HG03025 (cell line): Measurements from ENCODE around the gene ZSWIM2.
"Not testable (repeated sequence)": the region's sequence is repeated elsewhere in the genome, so short reads cannot be mapped to it uniquely, and the experiment has no call there.

Experiments
- ATAC-seq: cut with Tn5 transposase; IDR thresholded peaks from one replicate; pipeline ENCODE4 v1.9.1; 2021; ENCODE audit warnings: mild to moderate bottlenecking, moderate library complexity; ENCODE audit not compliant: unreplicated experiment, low FRiP score

ZSWIM2 gene

DNA sequence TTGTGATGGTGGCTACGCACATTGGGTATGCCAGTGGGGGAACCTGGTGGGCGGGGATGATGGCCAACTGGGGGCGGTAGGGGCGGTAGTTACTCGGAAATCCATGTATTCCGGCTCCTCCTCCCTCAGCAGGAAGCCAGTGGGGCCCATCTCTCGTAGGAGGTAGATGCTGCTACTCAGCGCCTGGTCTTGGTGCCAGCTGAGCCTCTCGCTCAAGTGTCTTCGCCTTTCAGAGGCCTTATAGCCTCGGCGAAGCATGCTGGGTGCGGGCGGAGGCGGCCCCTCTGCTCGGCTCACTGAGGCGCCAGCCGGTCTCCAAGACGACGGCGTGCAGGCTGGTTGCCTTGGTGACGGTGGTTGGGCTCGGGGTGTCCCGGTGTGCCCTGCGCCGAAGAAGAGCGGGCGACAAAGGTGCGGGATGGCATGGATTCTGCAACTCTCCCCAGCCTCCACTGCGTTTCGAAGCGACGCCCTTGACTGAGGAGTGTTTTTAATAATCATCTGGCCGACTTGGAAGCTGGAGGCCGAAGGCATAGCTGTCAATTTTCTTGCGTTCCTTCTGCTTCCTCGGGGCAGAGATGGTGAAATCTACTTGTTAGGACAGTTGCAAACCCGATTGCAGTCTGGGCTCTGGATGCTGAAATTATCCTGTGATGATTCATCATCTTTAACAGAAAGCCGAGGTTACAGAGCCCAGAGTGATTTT is at the start of gene ZSWIM2:
Gene ZSWIM2 (minus strand): TSS at position 298 of the 706 bp plus-strand sequence. CDS start 40 bp downstream, at position 258.
- ATAC-seq = no peak

GRCh38 chr2:186896220-186896619 is 47.2 kb upstream of the ZSWIM2 start:
- ATAC-seq = not testable (repeated sequence)

DNA sequence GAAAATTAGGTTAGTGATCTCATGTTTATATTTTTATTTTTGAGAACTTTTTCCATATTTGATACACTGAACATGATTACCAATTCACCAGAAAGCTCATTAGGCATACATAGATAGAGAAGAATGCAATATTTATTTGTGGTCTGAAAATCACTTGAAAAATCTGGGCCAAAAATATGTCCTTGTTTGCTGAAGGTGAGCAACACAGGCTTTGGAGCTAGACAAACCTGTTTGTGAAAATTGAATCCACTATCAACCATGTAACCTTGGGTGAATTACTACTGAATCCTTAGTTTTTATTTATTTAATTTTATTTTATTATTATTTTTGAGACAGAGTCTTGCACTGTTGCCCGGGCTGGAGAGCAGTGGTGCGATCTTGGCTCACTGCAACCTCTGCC is 46.5 kb upstream of the ZSWIM2 start:
- no peak for ATAC-seq

DNA sequence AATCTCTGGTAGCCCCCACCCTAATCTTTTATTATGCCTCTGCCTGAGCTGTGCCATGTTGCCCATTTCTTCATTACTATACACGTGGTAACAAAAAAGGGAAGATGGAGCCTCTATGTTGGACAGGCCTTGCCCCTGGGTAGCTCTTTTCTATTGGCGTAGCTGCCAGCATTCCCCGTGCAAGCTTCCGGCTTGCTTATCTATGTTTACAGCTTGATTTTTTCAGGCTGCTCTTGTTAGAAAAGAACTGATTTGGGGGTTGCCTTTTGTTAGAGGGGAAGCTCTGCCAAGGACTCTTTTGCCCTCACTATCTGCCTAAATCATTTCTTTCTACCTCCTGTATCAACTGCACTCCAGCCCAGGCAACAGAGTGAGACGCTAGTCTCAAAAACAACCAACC is 45.5 kb upstream of the ZSWIM2 start:
- no peak for ATAC-seq

DNA sequence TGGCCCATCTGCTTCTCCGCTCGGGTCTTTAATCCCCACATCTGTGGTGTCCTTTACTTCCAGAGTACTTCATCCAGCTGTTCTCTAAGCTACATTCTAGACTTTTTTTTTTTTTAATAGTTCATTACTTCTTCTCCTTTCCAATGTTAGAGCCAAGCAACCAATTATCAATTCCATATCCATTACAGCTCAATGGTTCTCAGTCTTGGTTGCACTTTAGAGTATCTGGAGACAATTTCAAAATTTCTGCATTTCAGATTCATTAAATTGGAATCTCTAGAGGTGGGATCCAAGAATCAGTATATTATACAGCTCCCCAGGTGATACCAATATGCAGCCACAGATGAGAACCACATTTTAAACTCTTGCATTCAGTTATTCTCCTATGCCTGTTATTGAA is 43.9 kb upstream of the ZSWIM2 start:
- ATAC-seq = no peak

GRCh38 chr2:186891185-186891621 is 42.2 kb upstream of the ZSWIM2 start:
- ATAC-seq = no peak

- ATAC-seq = no peak
Measured at GRCh38 chr2:186889101-186889879, 40.3 kb upstream of the ZSWIM2 start.

- no peak for ATAC-seq
Measured at GRCh38 chr2:186887107-186888090, 38.4 kb upstream of the ZSWIM2 start.

DNA sequence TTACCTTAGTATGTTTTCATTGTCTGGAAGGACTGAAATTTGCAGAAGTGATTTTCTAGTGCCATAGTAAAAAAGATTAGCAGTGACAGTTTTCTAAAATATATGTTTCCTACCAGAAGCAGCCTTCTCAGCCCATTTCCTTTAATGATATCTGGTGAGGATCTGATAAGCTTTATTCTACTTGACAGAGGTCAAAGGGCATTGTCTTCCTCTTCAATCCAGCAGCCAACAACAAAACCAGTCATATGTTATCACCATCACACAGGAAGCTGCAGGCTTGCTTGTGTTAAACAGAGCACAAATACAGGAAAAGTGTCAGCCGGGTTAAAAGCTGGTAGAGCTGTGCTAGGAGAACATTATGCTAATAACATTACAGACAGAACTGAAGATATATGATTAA is 35.6 kb upstream of the ZSWIM2 start:
- ATAC-seq = no peak

GRCh38 chr2:186883666-186884065 is 34.7 kb upstream of the ZSWIM2 start:
- ATAC-seq = no peak

DNA sequence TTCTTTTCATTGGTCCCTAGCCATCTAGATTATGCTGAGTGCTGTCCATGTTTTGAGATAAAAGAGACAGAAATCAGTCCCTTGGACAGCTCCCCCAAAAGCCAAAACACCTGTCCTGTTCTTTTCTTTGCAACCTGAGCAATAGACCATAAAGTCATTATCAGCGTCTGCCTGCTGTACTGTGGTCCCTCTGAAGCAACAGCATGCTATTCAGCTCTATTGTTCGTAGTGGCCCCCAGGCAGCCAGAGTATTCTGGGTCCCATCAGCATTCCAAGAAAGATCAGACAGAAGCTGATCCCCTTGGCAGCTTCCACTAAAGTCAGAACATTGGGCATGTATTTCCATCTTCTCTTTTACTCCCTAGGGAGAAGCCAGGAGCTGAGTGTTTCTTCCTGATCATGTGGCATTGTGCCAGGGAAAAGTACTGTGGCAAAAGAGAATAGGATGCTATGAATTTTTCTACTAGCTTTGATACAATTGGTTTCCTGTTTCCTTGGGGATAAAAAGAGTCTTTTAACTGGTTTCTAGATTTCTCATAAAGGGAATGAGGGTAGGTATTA is 33.6 kb upstream of the ZSWIM2 start:
- ATAC-seq = no peak

DNA sequence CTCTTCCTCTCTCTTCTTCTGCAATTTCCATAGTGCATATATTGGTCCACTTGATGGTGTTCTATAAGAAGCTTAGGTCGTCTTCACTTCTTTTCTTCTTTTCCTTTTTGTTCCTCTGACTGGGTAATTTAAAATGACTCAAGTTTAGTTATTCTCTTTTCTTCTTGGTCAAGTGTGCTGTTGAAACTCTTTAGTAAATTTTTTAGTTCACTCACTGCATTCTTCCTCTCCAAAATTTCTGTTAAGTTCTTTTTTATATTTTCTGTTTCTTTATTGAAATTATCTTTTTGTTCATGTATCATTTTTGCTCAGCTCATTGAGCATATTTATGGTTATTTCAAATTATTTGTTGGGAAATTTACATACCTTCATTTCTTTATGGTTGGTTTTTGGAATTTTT is 32.7 kb upstream of the ZSWIM2 start:
- ATAC-seq = no peak

- no peak for ATAC-seq
Measured at GRCh38 chr2:186879312-186879711, 30.3 kb upstream of the ZSWIM2 start.

DNA sequence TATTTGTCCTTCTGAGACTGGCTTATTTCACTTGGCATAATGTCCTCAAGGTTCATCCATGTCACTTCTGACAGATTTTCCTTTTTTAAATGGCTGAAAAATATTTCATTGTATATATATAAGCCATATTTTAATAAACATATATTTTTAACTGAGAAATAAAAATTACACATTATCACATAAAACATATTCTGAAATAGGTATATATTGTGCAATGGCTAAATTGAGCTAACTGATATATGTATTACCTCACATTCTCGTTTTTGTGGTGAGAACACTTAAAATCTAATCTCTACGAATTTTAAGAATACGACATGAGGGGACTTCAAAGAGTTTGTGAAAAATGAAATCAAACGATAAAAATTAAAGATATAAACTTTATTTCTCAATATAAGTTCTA is 25.7 kb upstream of the ZSWIM2 start:
- no peak for ATAC-seq

GRCh38 chr2:186871881-186872280 is 22.9 kb upstream of the ZSWIM2 start:
- no peak for ATAC-seq

DNA sequence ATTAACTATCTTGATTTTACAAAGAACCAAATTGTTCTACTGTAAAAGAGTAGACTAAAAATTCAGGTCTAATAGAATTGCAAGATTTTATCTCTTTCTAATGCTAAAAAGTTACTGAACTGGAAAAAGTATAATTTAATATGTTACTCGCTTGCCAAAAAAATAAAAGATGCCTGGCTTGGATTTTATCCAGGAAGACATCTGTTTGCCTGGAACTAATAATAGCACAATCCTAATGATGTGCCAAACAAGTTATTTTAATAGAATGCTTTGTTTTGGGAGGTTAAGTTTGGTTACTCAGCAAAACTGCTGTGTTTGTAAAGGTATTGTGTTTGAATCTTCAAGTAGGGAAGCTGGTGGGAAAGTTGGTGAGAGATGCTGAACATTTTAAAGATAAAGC is 19.4 kb upstream of the ZSWIM2 start:
- no peak for ATAC-seq

- no peak for ATAC-seq
Measured at GRCh38 chr2:186862869-186863709, 14.1 kb upstream of the ZSWIM2 start.

DNA sequence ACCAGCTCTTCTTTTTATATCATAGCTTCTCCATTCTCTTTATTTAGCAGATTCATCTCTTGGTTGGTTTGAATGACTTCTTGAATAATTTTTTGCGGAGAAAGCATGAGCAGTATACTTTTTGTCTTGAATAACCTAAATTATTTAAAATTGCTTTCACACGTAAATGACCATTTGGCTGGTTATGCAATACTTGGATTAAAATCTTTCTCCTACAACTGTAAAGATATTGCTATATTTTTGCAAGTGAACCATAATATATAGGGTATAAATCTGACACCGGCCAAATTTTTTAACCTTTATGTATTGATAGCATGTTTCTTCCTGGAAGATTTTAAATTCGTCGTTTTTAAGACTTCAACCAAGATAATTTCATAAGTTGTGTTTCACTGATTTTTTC is 6.2 kb upstream of the ZSWIM2 start:
- no peak for ATAC-seq

DNA sequence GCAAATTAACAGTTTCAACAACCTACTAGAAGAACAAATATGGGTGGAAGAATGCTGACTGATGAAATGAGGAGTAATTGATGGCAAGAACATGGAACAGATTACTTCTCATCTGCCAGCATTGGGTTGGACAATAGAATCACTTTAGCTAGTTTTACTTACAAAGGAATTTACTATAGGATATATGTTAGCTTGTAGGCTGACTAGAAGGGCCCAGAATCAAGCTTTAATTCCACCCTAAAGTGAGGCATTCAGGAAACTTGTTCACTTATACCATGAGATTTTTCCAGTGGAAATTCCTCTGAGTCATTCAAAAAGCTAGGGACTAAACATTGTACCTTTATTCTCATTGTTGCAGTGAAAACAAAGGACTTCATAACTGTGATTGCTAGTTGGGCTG is 5.0 kb upstream of the ZSWIM2 start:
- ATAC-seq = no peak

DNA sequence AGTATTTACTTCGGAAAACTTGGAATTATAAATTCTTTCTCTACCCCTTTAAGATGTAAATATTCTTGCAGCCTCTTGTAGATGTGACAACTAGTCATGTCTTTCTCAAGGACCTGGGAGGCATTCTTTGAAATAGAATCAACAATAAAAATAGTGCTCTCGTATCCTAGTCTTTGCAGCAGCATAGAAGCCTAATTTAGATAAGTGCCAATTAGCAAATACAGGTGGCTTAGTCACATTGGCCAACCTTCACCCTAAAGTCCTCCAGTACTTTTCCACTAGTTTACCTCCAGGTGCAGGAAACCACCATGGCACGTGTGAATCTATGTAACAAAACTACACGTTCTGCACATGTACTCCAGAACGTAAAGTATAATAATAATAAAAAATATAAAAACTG is 3.5 kb upstream of the ZSWIM2 start:
- no peak for ATAC-seq
